H1 (cell line): ENCODE data around the gene TOM1L2. TPM values are rescaled to one million over a fixed set of nuclear protein-coding genes. Genes with fewer than 3 reads are reported as not detected.

Experiments used
- CTCF ChIA-PET: fragments of 300-600 bp; sonication (Branson Sonifier 250); formaldehyde crosslinking; loops from one replicate; lab custom pipeline; 2021; ENCODE audit not compliant: partially characterized antibody; lab: Charles Lee
- POLR2A ChIA-PET: fragments of 300-600 bp; sonication (Branson Sonifier 250); formaldehyde crosslinking; loops from one replicate; lab custom pipeline; 2021; ENCODE audit warnings: inconsistent platforms; ENCODE audit not compliant: partially characterized antibody; lab: Charles Lee
- DNase-seq, 2 experiments: peaks; one replicate each; pipeline versions ENCODE4 v3.0.0 to v3.0.0-alpha.2; 2010 to 2022; ENCODE audit warnings: low spot score in 2 of 2, low read depth in 1 of 2, mixed read lengths in 1 of 2
- FAIRE-seq: peaks from 2 replicates; lab custom pipeline; 2011; peaks lifted over from hg19 to GRCh38; lab: Jason Lieb, UNC
- H2AFZ ChIP-seq: 2 replicates; pipeline ENCODE4 v1.8.1; 2012; ENCODE audit warnings: low read length, inconsistent platforms
- H2AK5ac ChIP-seq: 2 replicates; pipeline ENCODE4 v1.6.1; 2013; ENCODE audit warnings: low read depth, low read length
- H2BK120ac ChIP-seq: replicated peaks from 2 replicates; pipeline ENCODE3; 2013; ENCODE audit warnings: low read depth, low read length, inconsistent platforms
- H2BK12ac ChIP-seq: 2 replicates; pipeline ENCODE4 v1.6.1; 2013; ENCODE audit warnings: low read depth, low read length
- H2BK15ac ChIP-seq: 2 replicates; pipeline ENCODE4 v1.6.1; 2013; ENCODE audit warnings: low read length
- H2BK20ac ChIP-seq: 2 replicates; pipeline ENCODE4 v1.6.1; 2013; ENCODE audit warnings: low read length
- H2BK5ac ChIP-seq: 2 replicates; pipeline ENCODE4 v1.6.1; 2013; ENCODE audit warnings: low read depth, low read length
- H3K14ac ChIP-seq: 2 replicates; pipeline ENCODE4 v1.6.1; 2013; ENCODE audit warnings: inconsistent platforms; ENCODE audit not compliant: insufficient read length
- H3K18ac ChIP-seq: 2 replicates; pipeline ENCODE4 v1.6.1; 2013; ENCODE audit warnings: low read length; ENCODE audit errors: extremely low read depth
- H3K23ac ChIP-seq: 2 replicates; pipeline ENCODE4 v1.6.1; 2013; ENCODE audit warnings: inconsistent platforms; ENCODE audit not compliant: insufficient read length
- H3K23me2 ChIP-seq: 2 replicates; pipeline ENCODE4 v1.6.1; 2013; ENCODE audit warnings: low read depth, low read length
- H3K27ac ChIP-seq: 2 replicates; pipeline ENCODE4 v1.6.1; 2011; ENCODE audit warnings: low read depth, low read length, inconsistent platforms
- H3K27me3 ChIP-seq, 4 experiments: replicated peaks in 1 of 4; 1 replicate in 1 of 4; 2 replicates in 3 of 4; pipeline versions ENCODE4 v1.6.1 to v1.8.1; 2011 to 2013; ENCODE audit warnings: low read length in 3 of 4, mild to moderate bottlenecking in 3 of 4, inconsistent platforms in 2 of 4, mixed read lengths in 2 of 4, moderate library complexity in 1 of 4; ENCODE audit not compliant: control insufficient read depth in 3 of 4, insufficient read depth in 3 of 4; ENCODE audit errors: extremely low read depth in 1 of 4
- H3K36me3 ChIP-seq, 4 experiments: 2 replicates each; pipeline versions ENCODE4 v1.6.1 to v1.8.1; 2011 to 2013; ENCODE audit warnings: mild to moderate bottlenecking in 4 of 4, low read length in 3 of 4, moderate library complexity in 2 of 4, control low read depth in 1 of 4, inconsistent platforms in 1 of 4; ENCODE audit not compliant: insufficient read depth in 4 of 4, control insufficient read depth in 2 of 4
- H3K4ac ChIP-seq: replicated peaks from 2 replicates; pipeline ENCODE3; 2013; ENCODE audit warnings: low read length, low read depth, mixed read lengths, inconsistent platforms; ENCODE audit not compliant: insufficient read length
- H3K4me1 ChIP-seq, 4 experiments: replicated peaks in 1 of 4; 1 replicate in 1 of 4; 2 replicates in 3 of 4; pipeline versions ENCODE4 v1.6.1 to v1.8.1; 2011 to 2013; ENCODE audit warnings: low read length in 3 of 4, inconsistent platforms in 2 of 4, mixed read lengths in 1 of 4; ENCODE audit not compliant: insufficient read depth in 4 of 4, control insufficient read depth in 3 of 4
- H3K4me2 ChIP-seq, 2 experiments: 2 replicates each; pipeline versions ENCODE4 v1.6.1 to v1.8.1; 2011 to 2013; ENCODE audit warnings: low read depth in 2 of 2, low read length in 2 of 2, control low read depth in 1 of 2, inconsistent platforms in 1 of 2, mild to moderate bottlenecking in 1 of 2; ENCODE audit not compliant: insufficient read depth in 1 of 2
- H3K4me3 ChIP-seq, 4 experiments: fragments of 200-600, 300-600 bp in 1 of 4; sonication (generic), shearing (Covaris generic), sonication (Bioruptor Twin) in 1 of 4; 2 replicates each; pipeline versions ENCODE4 v1.5.1 to v1.8.1; 2011 to 2016; ENCODE audit warnings: low read length in 4 of 4, low read depth in 3 of 4, control low read depth in 2 of 4, inconsistent platforms in 2 of 4, mild to moderate bottlenecking in 2 of 4, mixed read lengths in 1 of 4, moderate library complexity in 1 of 4; ENCODE audit not compliant: insufficient read depth in 2 of 4; ENCODE audit errors: extremely low read depth in 1 of 4
- H3K56ac ChIP-seq: replicated peaks from 2 replicates; pipeline ENCODE3; 2013; ENCODE audit warnings: low read depth, mild to moderate bottlenecking, mixed read lengths, low read length, inconsistent platforms; ENCODE audit not compliant: insufficient read length
- H3K79me1 ChIP-seq: 2 replicates; pipeline ENCODE4 v1.6.1; 2013; ENCODE audit warnings: low read depth, low read length, control low read depth
- H3K79me2 ChIP-seq, 2 experiments: 2 replicates each; pipeline versions ENCODE4 v1.6.1 to v1.8.1; 2012 to 2013; ENCODE audit warnings: low read length in 2 of 2, mild to moderate bottlenecking in 2 of 2, inconsistent platforms in 1 of 2; ENCODE audit not compliant: insufficient read depth in 2 of 2, control insufficient read depth in 1 of 2
- H3K9ac ChIP-seq, 4 experiments: replicated peaks in 1 of 4; 1 replicate in 1 of 4; 2 replicates in 3 of 4; pipeline versions ENCODE4 v1.6.1 to v1.8.1; 2011 to 2013; ENCODE audit warnings: low read depth in 3 of 4, low read length in 3 of 4, control low read depth in 2 of 4, mild to moderate bottlenecking in 2 of 4, moderate library complexity in 2 of 4, inconsistent platforms in 1 of 4; ENCODE audit errors: extremely low read depth in 1 of 4
- H3K9me3 ChIP-seq, 2 experiments: 2 replicates each; pipeline versions ENCODE4 v1.6.1 to v1.8.1; 2012 to 2013; ENCODE audit warnings: mild to moderate bottlenecking in 2 of 2, moderate library complexity in 2 of 2, control low read depth in 1 of 2, inconsistent platforms in 1 of 2, low read depth in 1 of 2, low read length in 1 of 2, mixed read lengths in 1 of 2; ENCODE audit not compliant: insufficient read depth in 2 of 2
- H4K20me1 ChIP-seq, 2 experiments: replicated peaks in 1 of 2; 2 replicates each; pipeline versions ENCODE3 to v1.8.1; 2011 to 2013; ENCODE audit warnings: inconsistent platforms in 2 of 2, low read length in 2 of 2, mild to moderate bottlenecking in 1 of 2; ENCODE audit not compliant: insufficient read depth in 2 of 2, control insufficient read depth in 1 of 2
- H4K5ac ChIP-seq: 2 replicates; pipeline ENCODE4 v1.6.1; 2013; ENCODE audit warnings: low read length, low read depth, mixed read lengths, inconsistent platforms; ENCODE audit not compliant: insufficient read length
- H4K8ac ChIP-seq: 2 replicates; pipeline ENCODE4 v1.8.0; 2013; ENCODE audit warnings: mild to moderate bottlenecking, moderate library complexity, low read length, inconsistent platforms; ENCODE audit not compliant: insufficient read depth; ENCODE audit errors: extremely low read depth
- H4K91ac ChIP-seq: replicated peaks from 2 replicates; pipeline ENCODE3; 2013; ENCODE audit warnings: low read length, mixed read lengths, inconsistent platforms; ENCODE audit not compliant: insufficient read length
- CREB1 ChIP-seq: IDR thresholded peaks from 2 replicates; pipeline ENCODE4 v1.6.1; 2012; ENCODE audit warnings: inconsistent platforms
- NRF1 ChIP-seq: IDR thresholded peaks from 2 replicates; pipeline ENCODE4 v1.6.1; 2011; ENCODE audit warnings: mild to moderate bottlenecking, low read depth, low read length, improper control_type of control experiment
- SIN3A ChIP-seq, 2 experiments: IDR thresholded peaks in 1 of 2; conservative IDR thresholded peaks in 1 of 2; 2 replicates each; pipeline ENCODE4 v1.6.1; 2011 to 2012; ENCODE audit warnings: low read length in 2 of 2, improper control_type of control experiment in 1 of 2, low read depth in 1 of 2, mild to moderate bottlenecking in 1 of 2
- WGBS, 2 experiments: shearing (Covaris generic) in 1 of 2; methylation state at CpG; one replicate each; pipeline versions ENCODE4 v1.1.6 to v1.1.7; 2013 to 2015; ENCODE audit warnings: low lambda C conversion rate in 2 of 2, mixed read lengths in 2 of 2, inconsistent platforms in 1 of 2, low coverage in 1 of 2, missing lambda C conversion rate in 1 of 2; ENCODE audit not compliant: insufficient replicate concordance in 2 of 2, insufficient coverage in 1 of 2, insufficient read length in 1 of 2; ENCODE audit errors: extremely low coverage in 1 of 2, missing lambda C conversion rate in 1 of 2; 5-methylcytosine and 5-hydroxymethylcytosine counted together
- polyA plus RNA-seq, 7 experiments: library from polyadenylated mRNA; depleted of rRNA in 3 of 7; stranded (reverse) in 5 of 7; unstranded in 2 of 7; fragments of >200 nt in 5 of 7; fragments of 200-250 nt in 2 of 7; gene quantifications; 1 replicate in 5 of 7; 2 replicates in 1 of 7; 4 replicates in 1 of 7; pipeline versions ENCODE4 v1.2.1 to v1.2.3, GENCODE V29; 2011 to 2013; ENCODE audit warnings: missing spikeins in 2 of 7, mixed read lengths in 2 of 7
- total RNA-seq: library from RNA; stranded (reverse); fragmentation: NEBNext Ultra II Directional; extraction: Animal tissue kit (Norgen Biotek cat#: 25700); gene quantifications from 2 replicates; pipeline ENCODE4 v1.2.1, GENCODE V29; 2021

The TOM1L2 gene
- total and polyA plus RNA-seq, 2 of the 8 experiments (the other 6 are each of a cell fraction or from before 2014, with no cell fraction given): 2.0 to 3.4 TPM

- H3K4me1 ChIP-seq: peaks cover 0 to 5% (median 0%) of the 10 kb centered on the region in 4 experiments; a peak in 4 of 7 replicates
These were observed 21.7 kb upstream of the TOM1L2 start for GRCh38 chr17:17993852-17994251.

More at GRCh38 chr17:17993852-17994251, 21.7 kb upstream of the TOM1L2 start:
- Histone ChIP-seq H2BK120ac (no peak overlapping the region), H3K14ac (no peak overlapping the region), H3K9me3 (no peaks in the 10 kb centered on the region), H3K79me1 (no peaks in the 10 kb centered on the region), H2AK5ac (no peak overlapping the region), H3K4me3 (no peak overlapping the region), H2BK5ac (no peak overlapping the region; the same call in 1 of the 2 replicates), H2BK20ac (no peak overlapping the region), H4K91ac (no peak overlapping the region), H3K23me2 (no peaks in the 10 kb centered on the region), H3K4ac (no peak overlapping the region), H2BK15ac (0 out of 2 replicates have a peak overlapping the region, but pooled peaks have one; percentile 81), H2BK12ac (peak overlapping the region; percentile 39; the same call in 1 of the 2 replicates), H3K23ac (no peak overlapping the region), H3K56ac (no peak overlapping the region), H4K5ac (no peak overlapping the region), H2AFZ (peak overlapping the region; percentile 41; the same call in 1 of the 2 replicates), H4K20me1 (no peaks in the 10 kb centered on the region), H3K36me3 (no peaks in the 10 kb centered on the region), H3K4me2 (no peak overlapping the region), H3K9ac (no peak overlapping the region), H4K8ac (peak overlapping the region; percentile 39; the same call in 1 of the 2 replicates), H3K27ac (no peak overlapping the region), H3K27me3 (no peaks in the 10 kb centered on the region; a peak in 1 of 7 replicates), H3K18ac (no peak overlapping the region; the same call in 1 of the 2 replicates), H3K79me2 (no peaks in the 10 kb centered on the region)
- no peak for TF ChIP-seq NRF1
- TF ChIP-seq SIN3A (conservative IDR thresholded peaks at IDR 0.05 in 1 of 2, IDR thresholded peaks at IDR 0.05 in 1 of 2; ENCODE audit: low read depth in 1 of 2, low read length in 2 of 2): no peak
- no peak for TF ChIP-seq CREB1
- DNase-seq: no peak
- ChIA-PET CTCF (interaction anchor here (0.6 to 5.4 kb wide), 24 partner anchors 10 to 203 kb away, joined by 3 to 49 read pairs (median 4); no protein-coding TSS in a partner anchor), POLR2A (no interaction called here)
- no peak for FAIRE-seq
- WGBS, 2 experiments: 91% methylated on average over 12 of the region's 12 CpGs; no CpG with 5 or more reads in 1 of the 2 experiments
